Measurements from ENCODE around the gene EHD4. TPM values are rescaled to one million over a fixed set of nuclear protein-coding genes. Genes with fewer than 3 reads are reported as not detected.

Gene EHD4
- total RNA-seq, 4 donors from 2014 or later, result 30.5 to 88.6 (median 37.8) TPM

- no peak for TF ChIP-seq CTCF (IDR thresholded peaks at IDR 0.05)
- peak; percentile 8 for ATAC-seq (ENCODE audit: low FRiP score)
- no peak for DNase-seq (ENCODE audit: low spot score)
Observed at GRCh38 chr15:41882689-41883483, 89.5 kb downstream of the EHD4 start.

DNA sequence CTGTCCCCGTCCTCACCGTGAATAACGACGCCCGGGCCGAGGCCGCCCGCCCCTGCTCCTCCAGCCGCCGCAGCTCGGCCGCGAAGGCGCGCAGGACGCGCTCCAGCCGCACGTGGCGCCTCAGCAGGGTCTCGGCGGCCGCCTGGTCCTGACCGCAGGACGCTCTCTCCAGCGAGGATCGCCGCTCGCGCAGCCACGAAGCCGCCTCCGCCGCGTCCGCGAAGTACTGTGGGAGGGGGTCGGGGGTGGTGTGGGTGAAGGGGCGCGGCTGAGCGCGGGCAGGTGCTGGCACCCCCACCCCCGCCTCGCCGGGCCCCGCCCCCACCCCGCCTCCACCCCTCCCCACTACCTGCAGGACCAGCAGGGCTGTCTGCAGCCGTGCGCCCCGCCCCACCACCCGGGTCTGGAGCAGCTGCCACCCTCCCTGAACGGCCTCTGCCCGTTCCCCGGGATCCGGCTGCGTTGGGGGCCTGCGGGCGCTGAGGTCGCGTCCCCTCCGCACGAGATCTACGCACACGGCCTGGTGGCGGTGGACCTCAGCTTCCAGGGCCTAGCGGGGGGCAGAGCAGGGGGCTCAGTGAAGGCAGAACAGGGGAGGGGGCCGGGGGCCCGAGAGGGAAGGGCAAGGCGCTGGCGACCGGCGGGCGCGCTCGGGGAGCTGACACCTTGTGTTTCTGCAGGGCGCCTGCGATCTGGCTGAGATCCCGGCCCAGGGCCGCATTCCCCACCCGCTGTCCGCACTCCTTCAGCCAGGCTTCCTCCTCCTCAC is 90.3 kb downstream of the EHD4 start:
- peak; percentile 29 for ATAC-seq (ENCODE audit: low FRiP score)
- TF ChIP-seq CTCF (IDR thresholded peaks at IDR 0.05), result no peak
- DNase-seq (ENCODE audit: low spot score), result no peak

GRCh38 chr15:41881550-41881919 is 90.8 kb downstream of the EHD4 start:
- TF ChIP-seq CTCF (IDR thresholded peaks at IDR 0.05), result no peak
- ATAC-seq (ENCODE audit: low FRiP score), result no peak
- DNase-seq (ENCODE audit: low spot score), result no peak

GRCh38 chr15:41881086-41881485 is 91.3 kb downstream of the EHD4 start:
- no peak for TF ChIP-seq CTCF (IDR thresholded peaks at IDR 0.05)
- ATAC-seq (ENCODE audit: low FRiP score) (no peak), DNase-seq (ENCODE audit: low spot score) (no peak)

GRCh38 chr15:41880156-41880877 is 92.0 kb downstream of the EHD4 start:
- ATAC-seq (ENCODE audit: low FRiP score) (no peak), DNase-seq (ENCODE audit: low spot score) (no peak)
- no peak for TF ChIP-seq CTCF (IDR thresholded peaks at IDR 0.05)

DNA sequence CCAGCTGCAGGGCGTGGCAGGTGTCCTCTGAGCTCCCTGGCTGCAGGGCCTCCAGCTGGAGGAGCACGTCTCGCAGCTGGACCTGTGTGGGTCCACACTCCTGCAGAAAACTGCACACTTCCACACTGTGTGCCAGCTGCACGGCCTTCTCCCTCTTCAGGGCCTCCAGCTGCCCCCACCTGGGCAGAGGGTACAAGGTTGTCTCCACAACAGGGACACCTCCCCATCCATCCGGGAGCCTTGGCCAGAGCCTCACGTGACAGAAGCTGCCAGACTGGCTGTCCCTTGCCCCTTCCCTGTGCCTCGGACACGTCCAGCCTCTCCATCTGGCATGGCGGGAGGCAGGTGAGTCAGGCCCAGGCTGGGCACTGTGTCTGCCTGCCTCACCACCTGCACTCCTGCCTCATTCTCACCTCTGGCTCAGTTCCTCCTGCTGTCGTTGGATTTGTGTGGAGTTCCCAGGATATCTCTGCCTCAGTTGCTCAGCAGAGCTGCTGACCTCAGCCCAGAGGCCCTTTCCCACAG is 93.0 kb downstream of the EHD4 start:
- ATAC-seq (ENCODE audit: low FRiP score) (no peak), DNase-seq (ENCODE audit: low spot score) (no peak)
- no peak for TF ChIP-seq CTCF (IDR thresholded peaks at IDR 0.05)
